NCI-H1105 treated with DMSO at 0.1 percent for 48 hours (cell line): ENCODE results near the gene LRP3.
A peak's percentile ranks its signal among the peaks of the same experiment; 100 is the strongest.
"Not testable (repeated sequence)": the region's sequence is repeated elsewhere in the genome, so short reads cannot be mapped to it uniquely, and the experiment has no call there.

Experiments used
- DNase-seq: peaks from one replicate; lab custom pipeline; 2025; lab: John Stamatoyannopoulos, UW

Gene LRP3

DNA sequence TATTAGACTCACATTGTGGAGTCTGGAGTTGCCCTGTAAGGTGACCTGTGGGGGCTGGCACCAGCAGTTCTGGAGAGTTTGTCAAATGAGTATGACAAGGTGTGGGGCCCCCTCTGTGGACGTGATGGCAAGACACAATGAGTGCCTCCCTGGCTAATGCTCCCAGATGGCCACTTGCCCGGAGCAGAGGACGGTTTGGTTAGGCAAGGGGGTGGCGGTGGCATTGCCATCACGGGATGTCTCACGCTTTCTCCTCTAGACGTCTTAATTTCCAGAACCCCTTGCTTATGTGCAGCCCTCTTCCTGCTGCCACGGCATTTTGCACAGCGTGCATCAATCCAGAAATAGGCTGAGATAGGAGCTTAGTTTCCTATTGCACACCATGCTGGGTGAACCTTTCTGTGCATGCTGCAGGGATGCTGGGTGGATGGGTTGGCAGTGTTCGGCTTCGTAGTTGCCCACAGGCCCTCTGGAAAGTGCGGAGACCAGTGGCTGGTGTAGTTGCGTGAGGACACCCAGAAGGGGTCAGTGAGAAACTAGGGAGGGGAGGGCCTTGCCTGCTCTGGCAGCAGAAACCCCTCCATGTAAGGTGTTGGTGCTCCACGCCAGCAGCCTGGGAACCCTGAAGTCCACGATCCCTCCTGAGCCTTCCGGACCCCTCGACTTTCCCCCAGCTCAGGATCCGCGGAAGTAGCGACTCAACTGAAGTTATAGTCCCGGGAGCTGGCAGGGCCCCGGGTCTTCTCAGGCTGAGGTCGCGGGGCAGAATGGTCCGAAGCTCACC lies 18.1 kb upstream of the LRP3 start:
- no peak for DNase-seq

- peak; percentile 96 for DNase-seq
Observed at GRCh38 chr19:33176670-33177416, 17.3 kb upstream of the LRP3 start.

DNA sequence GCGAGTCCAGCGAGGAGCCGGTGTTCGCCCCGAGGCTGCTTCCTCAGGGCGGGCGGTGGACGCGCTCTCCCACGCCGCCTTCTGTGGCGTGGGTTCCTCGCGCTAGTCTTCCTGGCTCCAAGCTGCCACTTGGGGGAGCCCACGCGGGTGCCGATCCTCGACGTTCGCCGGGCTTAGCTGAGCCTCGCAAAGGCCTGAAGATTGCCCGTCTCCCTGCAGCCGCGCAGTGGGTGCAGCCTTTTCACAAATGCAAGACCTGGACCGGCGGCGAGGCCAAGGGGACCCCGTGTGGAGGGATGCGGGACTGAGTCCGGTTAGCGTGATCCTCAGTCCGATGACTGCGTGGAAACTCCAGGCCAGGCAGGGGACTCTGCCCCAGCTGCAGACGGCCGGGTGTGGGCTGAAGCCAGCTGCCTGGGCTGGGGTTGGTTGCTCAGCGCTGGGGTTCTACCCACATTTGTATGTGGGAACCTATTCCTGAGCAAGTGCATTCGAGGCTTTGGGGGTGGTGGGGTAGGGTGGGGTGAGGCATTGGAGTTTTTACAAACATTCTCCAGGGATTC lies 16.6 kb upstream of the LRP3 start:
- no peak for DNase-seq

GRCh38 chr19:33186431-33187182 lies 7.5 kb upstream of the LRP3 start:
- no peak for DNase-seq

- no peak for DNase-seq
Observed at GRCh38 chr19:33187183-33187540, 7.0 kb upstream of the LRP3 start.

DNA sequence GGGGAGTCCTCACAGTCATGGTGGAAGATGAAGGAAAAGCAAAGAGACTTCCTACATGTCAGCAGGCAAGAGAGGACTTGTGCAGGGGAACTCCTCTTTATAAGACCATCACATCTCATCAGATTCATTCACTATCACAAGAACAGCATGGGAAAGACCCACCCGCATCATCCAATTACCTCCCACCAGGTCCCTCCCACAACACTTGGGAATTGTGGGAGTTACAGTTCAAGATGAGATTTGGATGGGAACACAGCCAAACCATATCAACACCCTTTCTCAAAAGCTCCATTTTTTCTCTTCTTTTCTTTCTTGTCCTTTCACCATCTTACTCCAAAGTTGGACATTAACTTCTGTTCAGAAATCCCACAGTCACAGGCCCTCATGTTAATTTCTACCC lies 4.7 kb upstream of the LRP3 start:
- no peak for DNase-seq

- not testable (repeated sequence) for DNase-seq
Observed at GRCh38 chr19:33191092-33191491, 3.0 kb upstream of the LRP3 start.

GRCh38 chr19:33191501-33191900 lies 2.6 kb upstream of the LRP3 start:
- DNase-seq = no peak

- DNase-seq = no peak
Observed at GRCh38 chr19:33192010-33192409, 2.1 kb upstream of the LRP3 start.

- no peak for DNase-seq
Observed at GRCh38 chr19:33193269-33193864, 763 bp upstream of the LRP3 start.

DNA sequence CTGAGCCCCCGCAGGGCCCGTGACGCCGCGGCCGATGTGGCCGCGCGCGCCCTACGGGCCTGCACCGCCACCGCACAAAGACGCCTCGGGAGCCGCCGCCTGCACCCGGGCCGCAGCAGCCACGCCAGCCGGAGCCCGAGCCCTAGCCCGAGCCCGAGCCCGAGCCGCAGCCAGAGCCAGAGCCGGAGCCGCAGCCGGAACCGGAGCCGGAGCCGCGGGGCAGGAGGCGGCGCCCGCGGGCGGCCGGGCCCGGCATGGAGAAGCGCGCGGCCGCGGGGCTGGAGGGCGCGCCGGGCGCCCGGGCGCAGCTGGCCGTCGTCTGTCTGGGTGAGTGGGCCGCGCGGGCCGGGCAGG lies 379 bp downstream of the LRP3 start:
- DNase-seq = no peak

GRCh38 chr19:33194886-33195644 lies 935 bp downstream of the LRP3 start:
- DNase-seq = peak; percentile 3

DNA sequence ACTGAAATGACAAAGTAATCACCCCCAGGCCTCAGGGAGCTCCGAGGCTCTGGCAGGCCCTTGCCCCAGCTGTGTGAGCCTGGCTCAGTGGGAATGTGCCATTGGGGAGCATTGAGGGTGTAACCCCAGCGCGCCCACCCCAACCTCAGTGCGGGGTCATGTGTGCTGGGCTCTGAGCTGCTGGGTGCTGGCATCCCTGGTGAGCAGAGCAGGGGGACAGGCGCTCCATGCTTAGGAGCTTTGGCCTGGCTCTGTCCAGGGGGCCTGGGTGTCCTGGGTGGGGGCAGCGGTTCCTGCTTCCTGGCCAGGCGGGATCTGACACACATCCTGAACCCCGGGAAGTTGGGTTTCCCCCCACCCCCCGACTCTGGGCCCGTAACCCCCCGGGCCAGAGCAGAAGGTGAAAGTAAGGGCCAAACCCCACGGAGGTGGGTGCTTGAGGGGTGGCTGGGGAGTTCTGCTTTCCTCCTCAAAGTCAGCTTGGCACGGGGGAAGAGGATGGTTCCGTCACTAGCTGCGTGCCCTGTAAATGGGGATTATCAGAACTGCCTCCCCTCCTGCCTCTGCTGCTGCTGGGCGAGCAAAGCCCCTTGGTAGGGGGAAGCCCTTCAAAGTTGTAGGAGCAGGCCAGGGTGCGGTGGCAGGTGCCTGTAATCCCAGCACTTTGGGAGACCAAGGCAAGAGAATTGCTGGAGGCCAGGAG lies 1.7 kb downstream of the LRP3 start:
- DNase-seq = no peak

GRCh38 chr19:33196446-33197193 lies 2.5 kb downstream of the LRP3 start:
- no peak for DNase-seq

GRCh38 chr19:33197591-33198000 lies 3.5 kb downstream of the LRP3 start:
- no peak for DNase-seq

GRCh38 chr19:33198169-33198568 lies 4.0 kb downstream of the LRP3 start:
- no peak for DNase-seq

GRCh38 chr19:33199441-33200265 lies 5.5 kb downstream of the LRP3 start:
- DNase-seq = no peak

GRCh38 chr19:33201473-33201872 lies 7.3 kb downstream of the LRP3 start:
- DNase-seq = no peak

DNA sequence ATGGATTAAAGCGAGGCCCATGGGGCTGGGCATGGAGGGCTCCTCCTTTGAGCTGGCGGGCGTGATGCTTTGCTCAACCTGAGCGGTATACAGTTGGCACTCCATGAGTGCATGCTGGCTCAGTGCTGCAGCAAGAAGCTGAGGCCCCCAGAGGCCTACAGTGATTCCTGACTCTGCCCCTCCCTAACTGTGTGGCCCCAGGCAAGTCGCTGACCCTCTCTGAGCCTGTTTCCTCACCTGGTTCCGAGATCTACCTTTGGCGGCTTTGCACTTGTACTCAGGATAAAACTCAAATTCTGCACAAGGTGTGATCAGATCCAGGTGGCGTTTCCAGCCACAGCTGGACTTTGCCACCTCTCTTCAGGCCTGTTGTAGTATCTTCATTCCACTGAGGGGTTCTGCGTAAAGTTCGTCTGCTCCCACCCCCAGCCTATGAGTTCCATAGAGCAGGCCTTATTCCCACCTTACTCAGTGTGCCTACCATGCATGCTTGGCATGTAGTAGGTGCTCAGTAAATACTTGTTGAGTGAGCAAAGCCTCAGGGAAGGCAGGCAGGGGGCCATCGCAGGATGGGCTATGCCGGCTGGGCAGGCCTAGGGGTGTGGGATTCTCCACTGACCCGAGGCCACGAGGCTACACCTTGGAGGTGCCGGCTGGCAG lies 7.9 kb downstream of the LRP3 start:
- DNase-seq = no peak
